NCI-H2107 treated with DMSO at 0.1 percent for 48 hours (cell line): Measurements from ENCODE around the gene PDZD2.
"Not testable (repeated sequence)": the region's sequence is repeated elsewhere in the genome, so short reads cannot be mapped to it uniquely, and the experiment has no call there.

ENCODE experiments used
- DNase-seq: peaks from one replicate; lab custom pipeline; 2025; ENCODE audit not compliant: unreplicated experiment; lab: John Stamatoyannopoulos, UW

PDZD2 gene

DNA sequence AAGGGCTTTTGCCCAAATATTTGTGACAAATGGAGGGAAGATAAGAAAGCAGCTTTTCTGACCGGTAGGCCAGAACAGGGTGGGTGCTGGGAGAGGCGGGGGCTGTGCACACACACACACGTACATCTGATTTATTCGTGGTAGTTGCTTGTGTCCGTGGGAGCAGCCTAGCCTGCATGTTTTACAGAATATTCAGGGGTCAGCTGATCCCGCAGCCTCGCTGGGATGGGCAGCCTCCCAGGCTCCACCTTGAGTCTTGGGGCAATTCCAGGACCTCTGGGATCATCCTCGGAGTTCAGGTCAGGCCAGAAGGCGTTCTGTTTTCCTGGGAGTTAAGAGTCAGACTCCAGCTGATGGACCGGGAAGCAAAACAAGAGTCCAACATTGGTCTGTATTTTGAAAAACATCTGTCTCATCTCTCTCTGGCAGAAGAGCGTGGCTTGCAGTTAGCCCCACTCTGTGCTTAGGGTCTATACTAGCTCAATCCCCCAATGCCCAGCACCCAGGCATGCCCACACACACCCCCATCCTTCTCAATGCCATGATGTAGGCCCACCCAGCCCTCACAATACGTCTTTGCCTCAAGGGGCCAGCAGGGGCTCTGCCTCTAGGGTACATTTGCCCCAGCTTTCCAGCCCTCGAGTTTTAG, 324.6 kb downstream of the PDZD2 start:
- no peak for DNase-seq

DNA sequence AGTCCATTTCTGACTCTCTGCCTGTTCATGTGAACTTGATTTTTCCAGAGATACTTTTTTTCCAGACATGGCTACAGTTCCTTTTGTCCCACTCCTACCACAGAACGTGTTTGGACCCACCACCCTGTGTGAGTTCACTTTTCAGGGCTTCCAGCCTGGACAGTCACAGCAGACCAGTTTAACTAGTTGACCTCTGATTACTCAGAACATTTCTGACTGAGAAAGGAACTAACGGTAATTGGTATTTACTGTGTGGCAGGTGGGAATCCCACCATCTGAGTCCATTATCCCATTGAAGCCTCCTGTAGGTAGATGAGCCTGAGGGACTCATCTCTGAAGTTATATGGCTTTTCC, 325.1 kb downstream of the PDZD2 start:
- DNase-seq = no peak

DNA sequence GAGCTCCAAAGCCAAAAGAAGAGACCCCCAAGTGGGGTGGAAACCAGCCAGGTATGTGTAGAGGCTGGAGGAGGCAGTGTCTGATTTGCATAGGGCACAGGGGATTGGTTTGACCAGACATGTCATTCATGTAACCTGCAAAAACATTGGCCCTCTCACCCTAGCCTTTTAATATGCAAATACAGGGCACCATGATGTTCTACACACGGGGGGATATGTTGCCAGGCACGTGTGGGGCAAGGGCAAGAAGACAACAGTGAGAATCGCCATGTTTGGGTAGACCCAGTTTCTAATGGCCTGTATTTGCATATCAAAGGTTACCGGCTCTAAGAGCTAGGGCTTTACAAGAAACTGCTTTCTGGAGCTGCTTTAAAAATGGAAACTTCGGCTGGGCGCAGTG, 326.3 kb downstream of the PDZD2 start:
- DNase-seq = no peak

DNA sequence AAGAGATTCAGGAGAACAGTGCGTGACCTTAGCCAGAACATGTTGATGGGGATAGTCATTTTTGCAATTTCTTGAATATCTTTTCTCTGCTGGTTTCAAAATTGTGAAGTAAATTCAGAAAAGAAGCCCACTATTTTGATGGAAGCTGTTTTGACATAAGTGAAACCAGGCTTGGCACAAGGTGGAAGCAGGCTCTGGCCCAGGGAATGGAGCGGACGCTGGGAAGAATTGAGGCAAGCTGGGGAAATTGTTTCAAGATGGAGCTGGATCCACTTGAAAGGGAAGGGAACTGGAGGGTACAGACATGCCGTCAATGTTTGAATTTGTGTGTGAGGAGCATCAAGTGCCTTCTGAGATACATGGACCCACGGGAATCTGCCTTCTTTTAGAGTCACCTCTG, 328.0 kb downstream of the PDZD2 start:
- DNase-seq = no peak

DNA sequence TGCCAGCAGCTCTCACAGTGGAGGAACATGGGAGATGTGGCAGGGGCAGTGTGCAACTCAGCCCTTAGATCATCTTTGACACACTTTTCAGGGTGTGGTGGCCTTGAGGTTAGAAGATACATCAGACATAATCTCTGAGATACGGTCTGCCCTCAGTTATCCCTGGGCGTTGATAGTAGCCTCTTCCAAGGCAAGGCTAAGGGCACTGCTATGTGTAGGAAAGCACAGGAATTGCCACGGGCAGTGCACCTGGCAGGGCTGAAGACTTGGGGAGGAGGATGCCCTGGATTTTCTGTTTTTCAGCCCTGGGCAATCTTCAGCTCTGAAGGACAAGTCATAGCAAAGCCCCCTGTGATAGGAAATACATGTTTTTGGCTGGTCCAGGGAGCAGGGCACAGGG, 328.5 kb downstream of the PDZD2 start:
- DNase-seq = no peak

DNA sequence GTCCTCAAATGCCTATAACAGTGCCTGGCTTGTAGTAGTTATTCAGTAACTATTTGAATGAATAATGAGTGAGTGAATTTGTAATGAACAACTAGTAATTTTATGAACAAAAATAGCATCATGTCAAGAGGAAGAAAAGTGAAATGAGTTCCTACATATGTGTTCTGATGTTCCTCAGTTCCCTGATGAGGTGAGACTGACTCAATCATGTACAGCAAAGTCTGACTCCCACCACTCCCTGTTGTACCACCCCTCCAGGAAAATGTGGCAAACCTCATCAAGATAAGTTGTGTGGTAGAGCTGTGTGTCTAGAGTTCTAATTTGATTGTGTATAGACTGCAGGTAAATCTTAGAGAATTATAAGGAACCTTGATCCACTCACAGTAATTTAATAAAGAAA, 333.6 kb downstream of the PDZD2 start:
- no peak for DNase-seq

DNA sequence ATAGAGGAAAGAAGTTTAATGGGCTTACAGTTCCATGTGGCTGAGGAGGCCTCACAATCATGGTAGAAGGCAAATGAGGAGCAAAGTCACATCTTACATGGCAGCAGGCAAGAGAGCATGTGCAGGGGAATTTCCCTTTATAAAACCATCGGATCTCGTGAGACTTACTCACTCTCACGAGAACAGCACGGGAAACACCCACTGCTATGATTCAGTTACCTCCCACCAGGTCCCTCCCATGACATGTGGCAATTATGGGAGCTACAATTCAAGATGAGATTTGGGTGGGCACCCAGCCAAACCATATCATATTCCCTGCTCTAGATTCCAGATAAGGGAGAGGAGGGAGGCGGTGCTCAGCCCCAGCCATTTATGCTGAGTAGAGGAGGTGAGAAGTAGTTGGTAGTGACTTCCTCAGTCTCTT, 336.3 kb downstream of the PDZD2 start:
- DNase-seq = not testable (repeated sequence)

DNA sequence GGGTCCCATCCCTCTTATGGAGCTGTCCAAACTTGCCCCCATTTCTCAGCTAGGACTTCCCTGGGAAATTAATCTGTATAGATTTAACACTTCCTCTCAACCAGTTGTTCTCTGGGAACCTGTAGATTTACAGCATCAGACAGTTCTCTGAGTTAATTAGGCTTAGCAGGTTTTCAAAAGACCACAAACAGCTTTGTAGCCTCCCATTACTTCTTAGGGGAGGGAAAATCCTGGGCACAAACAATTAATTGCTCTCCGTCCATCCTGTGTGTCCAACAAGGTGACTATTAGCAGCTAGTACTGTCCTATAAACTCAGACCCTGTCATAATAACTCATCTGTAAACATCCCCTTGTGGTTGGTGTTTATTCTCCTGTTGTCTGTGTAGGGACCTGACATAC, 337.2 kb downstream of the PDZD2 start:
- DNase-seq = no peak

DNA sequence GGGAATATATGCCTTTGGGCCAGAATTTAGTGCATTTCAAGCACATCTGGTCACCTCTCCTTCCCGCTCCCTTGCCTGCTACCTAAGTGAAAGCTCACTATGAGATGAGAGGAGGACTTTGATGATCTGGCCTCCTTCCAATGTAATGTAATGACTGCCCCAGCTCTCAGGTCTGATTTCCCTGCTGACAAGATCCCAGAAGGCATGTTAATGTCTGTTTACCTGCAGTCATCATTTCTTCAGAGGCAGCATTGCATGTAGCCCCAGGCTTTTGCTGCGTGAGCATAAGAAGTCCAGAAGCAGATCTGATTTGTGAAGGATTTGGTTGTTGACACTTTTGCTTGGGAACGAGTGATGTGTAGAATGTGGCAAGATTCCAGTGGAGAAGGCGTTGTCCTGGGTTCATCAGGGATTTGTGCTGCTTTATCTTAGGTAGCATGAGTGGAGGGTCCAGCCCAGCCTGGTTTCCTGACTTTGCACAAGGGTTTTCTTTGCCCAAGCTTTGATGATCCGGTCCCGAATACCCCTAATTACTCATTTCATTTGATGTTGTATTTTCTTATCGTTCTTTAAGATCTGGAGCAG, 342.5 kb downstream of the PDZD2 start:
- DNase-seq = no peak

DNA sequence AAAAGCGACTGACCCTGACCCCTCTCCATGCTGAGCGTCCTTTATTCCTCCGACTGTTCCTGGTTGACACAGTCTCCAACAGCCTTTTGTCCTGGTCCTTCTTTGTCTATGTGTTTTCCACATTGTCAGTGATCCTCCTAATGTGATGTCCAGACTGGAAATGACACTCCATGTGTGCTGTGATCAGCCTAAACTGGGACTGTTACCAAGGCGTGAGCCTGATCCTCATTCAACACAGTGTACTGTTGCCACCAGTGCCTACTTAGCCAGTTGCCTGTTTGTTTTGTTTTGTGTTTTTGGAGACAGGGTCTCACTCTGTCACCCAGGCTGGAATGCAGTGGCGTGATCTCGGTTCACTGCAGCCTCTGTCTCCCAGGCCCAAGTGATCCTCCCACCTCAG, 343.1 kb downstream of the PDZD2 start:
- DNase-seq = no peak

DNA sequence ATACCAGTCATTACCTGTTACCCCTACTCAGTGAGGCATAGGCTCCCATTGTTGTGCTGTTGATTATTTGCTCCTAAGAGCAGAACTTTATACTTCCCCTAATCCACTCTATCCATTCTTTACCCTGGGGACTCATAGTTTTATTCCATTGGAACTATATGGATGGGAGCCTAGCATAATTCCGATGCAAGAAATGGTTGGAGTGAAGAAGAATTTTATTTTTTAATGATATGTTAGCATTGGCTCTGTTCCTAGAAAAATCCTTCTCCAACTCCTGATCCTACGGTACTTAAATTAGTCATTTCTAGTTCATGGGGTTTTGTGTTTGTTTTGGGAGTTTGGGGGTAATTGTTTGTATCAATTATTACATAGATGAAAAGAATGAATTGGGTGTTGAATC, 343.7 kb downstream of the PDZD2 start:
- DNase-seq = no peak

DNA sequence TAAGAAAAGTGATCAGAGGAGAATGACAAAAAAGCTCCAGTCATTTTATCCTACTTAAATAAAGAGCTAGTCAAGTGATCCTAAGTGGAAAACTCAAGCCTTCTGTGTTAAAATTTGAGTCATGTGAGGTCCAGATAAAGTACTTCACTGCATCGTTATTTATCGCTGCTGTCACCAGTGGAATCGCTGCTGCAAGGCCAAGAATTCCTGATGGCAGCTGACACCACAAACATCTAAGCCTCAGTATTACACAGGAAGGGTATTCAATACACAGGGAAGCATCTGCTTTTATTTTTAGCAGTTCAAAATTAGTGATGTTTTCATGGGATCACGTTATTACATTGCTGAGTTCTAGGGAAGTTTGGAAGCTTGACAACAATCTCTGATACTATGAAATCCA, 344.9 kb downstream of the PDZD2 start:
- DNase-seq = no peak

DNA sequence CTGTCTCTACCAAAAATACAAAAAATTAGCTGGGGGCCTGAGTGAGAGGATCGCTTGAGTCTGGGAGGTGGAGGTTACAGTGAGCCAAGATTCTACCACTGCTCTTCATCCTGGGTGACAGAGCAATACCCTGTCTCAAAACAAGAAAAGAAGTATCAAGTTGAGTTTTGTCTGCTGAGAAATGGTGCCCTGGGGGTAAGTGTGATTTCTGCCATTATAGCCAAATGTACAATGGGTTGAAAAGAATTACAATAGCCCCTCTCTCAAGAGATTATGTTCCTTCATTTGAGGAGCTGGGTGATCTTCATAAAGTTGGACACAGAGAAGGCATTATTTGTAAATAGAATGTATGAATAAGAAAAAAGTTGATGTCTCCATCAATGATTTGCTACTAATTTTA, 345.8 kb downstream of the PDZD2 start:
- no peak for DNase-seq

DNA sequence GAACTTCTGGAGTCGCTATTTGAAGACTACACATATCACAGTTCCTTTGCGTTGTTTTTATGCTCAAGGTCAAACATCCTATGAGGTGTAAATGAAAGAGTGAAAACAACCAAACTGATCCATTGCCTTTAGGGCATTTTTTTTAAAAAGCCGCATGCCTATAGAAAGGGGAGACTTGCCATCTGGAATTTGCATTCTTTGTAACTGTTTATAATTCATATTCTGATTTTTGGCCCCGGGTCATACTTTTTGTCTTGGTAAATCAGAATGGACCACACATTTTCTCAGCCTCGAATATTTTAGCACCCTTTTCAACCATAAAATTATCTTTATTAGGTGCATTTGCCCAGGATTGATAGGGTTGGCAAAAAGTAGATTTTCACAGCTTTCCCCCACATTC, 347.2 kb downstream of the PDZD2 start:
- no peak for DNase-seq

DNA sequence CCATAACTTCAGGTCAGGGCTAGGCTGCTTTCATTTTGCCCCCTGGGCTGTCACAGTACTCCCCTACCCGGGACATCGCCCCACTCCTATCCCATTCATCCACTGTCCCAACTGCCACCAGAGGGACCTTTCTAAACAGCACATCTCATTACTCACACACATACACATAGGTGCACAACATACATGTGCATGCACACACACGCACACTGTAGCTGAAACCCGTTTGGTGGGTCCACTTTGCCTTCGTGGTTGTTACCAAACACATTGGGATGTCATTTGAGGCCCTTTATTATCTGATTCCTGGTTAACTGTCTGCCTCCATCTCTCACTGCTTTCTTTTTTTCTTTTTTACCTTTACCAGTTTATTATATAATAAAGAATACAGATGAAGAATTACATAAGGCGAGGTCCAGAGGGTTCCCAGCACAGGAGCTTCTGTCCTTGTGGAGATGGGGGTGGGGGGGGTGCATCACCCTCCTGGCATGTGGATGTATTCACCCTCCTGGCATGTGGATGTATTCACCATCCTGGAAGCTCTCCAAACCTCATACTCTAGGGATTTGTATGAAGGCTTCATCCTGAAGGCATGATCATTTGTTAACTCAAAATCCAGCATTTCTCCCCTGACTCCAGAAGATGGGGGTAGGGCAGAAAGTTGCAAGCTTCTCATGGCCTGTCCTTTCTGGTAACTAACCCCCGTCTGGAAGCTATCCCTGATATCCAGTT, 349.2 kb downstream of the PDZD2 start:
- no peak for DNase-seq

DNA sequence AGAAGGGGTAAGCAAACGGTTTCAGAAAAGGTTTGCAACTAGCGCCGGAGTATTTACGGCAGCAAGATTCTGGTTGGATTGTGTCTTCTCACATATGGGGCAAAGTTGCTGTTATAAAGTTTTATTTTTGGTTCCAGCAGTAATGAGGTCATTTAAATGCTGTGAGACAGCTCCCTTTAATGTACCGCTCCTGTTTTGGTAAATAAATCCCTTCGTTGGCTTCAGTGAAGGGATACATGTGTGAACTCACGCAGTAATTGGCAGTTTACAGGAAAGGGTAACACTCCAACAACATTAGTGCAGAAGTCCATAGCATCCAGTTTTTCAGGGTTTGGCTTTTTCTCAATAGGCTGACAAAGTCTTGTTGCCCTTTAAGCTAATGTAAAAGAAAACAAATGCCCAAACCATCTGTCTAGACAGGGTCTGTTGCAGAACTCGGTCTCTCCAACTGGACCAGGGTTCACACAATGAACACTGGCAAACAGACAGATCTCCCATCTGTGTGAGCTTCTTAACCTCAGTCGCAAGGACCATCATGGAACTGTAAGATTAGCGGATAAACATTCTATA, 351.2 kb downstream of the PDZD2 start:
- DNase-seq = no peak

DNA sequence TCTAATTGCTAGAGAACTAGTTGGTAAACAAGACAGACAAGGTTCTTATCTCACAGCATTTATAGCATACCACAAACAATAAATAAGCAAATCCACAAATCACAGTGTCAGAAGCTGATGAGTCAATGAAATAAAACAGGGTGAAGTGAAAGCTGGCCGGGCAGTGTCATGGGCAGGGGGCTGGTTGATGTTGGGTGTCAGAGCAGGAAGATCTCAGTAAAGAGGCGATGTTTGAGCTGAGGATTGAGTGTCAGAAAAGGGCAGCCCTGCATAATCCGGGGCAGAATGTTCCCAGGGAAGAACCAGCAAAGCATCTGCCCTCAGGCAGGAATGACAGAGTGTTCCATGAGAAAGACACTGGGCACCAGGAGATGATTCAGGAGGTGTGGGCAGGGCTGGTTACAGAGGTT, 351.8 kb downstream of the PDZD2 start:
- no peak for DNase-seq

DNA sequence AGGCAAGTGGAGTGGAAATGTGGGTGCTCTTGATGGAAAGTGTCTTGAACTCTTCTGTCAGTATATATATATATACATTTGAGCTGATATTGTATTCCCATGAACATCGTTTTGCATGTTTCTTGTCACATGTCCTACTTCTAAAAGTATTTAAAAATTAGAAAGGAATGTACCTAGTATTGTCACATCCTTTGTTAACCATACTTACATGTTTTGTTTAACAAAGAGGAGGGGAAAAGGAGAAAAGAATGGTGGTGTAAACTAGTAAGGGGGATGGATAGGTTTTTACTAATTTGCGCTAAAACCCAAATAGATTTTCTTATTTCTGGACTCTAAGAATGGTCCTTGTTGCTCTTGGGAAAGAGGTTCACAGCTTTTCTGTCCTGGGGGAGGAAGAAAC, 353.4 kb downstream of the PDZD2 start:
- no peak for DNase-seq

DNA sequence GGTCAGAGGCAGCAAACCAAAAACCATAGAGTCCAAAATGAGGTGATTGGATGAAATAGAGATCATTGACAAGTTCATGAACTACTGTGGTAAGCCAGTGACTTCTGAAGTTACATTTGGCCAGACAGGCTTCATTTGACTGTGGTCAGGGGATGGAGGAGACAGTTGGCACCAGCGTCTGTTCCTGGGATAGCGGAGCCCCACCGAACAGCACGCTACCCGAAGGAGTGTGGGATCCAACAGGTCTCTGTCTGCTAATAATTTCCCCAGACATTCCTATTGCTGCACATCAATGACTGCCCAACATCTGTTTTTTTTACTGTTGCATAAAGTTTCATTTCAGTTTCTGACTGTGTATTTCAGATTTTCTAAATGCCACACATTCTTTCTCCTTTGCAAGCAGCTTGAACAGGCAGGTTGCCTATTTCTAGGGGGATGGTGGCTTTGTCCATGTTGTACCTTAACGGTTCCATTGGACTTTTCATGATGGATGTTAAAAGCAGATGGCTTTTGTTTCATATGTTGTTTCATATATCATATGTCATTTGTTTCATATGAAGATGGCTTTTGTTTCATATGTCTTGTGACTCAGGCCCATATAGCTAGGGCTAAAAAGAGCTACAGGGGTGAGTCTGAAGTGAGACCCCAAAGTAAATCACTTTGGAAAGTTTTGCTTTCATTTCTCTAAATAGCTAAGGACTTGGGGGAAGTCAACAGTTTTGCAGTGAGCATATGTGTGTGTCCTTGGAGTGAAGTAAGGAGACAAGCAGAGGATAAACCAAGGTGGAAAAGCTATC, 354.4 kb downstream of the PDZD2 start:
- DNase-seq = no peak

DNA sequence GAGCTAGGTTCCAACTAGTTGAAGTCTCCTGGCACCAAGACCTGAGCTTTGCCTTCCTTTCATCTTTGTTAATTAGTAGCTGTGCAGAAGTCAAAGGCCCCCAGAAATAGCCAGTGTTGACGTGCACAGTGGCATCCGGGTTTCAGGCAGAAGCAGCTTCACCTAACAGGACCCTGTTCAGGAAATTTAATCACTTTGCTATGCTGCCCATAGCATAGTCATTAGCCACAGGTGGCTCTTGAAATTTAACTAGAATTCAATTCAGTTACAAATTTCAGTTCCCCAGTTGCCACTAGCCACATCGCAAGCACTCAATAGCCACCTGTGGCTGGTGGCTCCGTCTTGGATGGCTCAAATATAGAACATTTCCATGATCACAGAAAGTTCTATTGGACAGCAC, 356.1 kb downstream of the PDZD2 start:
- no peak for DNase-seq

DNA sequence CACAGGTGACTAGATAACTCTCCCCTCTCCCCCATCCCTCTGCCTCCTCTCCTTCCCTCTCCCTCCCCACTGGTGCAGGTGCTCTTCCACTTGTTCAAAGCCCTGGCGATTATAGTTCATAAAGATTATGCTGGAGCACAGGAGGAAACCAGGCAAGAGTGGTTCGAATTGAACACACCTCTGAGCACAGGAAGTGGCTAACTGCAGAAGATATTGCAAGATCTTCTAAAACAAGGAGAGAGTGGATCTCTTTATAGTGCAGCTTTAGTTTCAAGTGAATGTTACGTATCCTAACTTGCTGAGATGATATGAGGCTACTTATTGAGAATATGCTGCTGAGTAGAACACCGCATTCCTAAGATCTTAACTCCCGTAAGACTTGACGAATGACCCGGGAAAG, 356.8 kb downstream of the PDZD2 start:
- DNase-seq = no peak

DNA sequence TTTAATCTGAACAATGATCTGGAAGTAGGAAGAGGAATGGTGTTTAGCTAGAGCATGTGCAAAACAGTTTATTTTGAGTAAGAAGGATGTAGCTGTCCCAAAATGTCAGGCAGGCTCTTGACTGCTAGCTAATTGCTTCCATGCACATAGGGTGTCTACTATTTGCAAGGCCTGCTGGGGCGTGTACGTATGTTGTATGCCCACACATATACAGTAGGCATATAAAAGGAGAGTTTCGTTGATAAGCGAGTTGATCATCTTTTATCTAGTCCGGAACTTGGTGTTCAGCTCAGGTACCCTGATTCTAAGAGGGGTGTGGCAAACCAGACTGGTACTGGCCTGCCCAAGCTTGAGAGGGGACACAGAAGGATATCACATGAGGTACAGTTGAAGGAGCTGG, 358.0 kb downstream of the PDZD2 start:
- DNase-seq = no peak
